ENCODE measurements around the gene GNAZ. TPM values are rescaled to one million over a fixed set of nuclear protein-coding genes. Genes with fewer than 3 reads are reported as not detected.

The GNAZ gene
- total and polyA plus RNA-seq, 8 donors: 1.7 to 4.7 (median 3.9) TPM

DNA sequence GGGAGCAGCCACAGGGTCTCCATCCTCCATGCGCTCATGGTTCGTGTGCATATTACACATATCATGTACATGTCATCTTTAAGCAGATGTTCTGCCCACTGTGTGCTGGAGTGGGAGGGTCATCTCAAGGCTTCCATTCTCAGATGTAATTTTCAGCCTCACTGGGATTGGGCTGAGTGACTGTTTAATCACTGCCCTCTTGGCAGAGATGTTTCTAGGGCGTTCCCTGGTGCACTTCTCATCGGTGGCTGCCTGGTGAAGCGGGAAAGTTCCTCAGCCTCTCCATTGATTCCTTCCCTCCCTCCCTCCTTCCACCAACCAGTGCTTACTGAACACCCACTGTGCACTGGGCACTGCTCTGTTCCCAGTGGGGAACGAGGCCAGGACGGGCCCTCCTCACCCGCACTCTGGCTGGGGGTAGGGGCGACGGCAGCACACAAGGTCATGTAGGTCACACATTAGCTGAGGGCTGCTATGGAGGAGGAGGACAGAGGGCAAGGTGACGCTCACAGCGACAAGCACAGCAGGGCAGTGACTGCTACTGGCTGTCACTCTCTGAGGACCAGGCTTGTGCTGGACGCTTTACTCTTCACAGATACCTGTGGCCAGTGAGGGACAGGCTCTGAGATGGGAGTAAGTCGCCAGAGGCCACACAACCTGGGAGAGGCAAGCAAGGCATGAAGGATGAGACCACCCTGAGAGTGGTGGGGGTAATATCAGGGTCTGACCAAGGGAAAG, 22.9 kb downstream of the GNAZ start:
- Histone ChIP-seq H3K9me3 (no peaks in the 10 kb centered on the region), H3K36me3 (no peaks in the 10 kb centered on the region), H3K27ac (no peak overlapping the region), H3K27me3 (no peaks in the 10 kb centered on the region), H3K4me1 (peaks cover 0 to under 1% of the 10 kb centered on the region in 2 donors), H3K4me3 (no peak overlapping the region)
- intact Hi-C loops (cut with DNase I): no loop called here
- no peak for ATAC-seq
- TF ChIP-seq, protein P1, sequence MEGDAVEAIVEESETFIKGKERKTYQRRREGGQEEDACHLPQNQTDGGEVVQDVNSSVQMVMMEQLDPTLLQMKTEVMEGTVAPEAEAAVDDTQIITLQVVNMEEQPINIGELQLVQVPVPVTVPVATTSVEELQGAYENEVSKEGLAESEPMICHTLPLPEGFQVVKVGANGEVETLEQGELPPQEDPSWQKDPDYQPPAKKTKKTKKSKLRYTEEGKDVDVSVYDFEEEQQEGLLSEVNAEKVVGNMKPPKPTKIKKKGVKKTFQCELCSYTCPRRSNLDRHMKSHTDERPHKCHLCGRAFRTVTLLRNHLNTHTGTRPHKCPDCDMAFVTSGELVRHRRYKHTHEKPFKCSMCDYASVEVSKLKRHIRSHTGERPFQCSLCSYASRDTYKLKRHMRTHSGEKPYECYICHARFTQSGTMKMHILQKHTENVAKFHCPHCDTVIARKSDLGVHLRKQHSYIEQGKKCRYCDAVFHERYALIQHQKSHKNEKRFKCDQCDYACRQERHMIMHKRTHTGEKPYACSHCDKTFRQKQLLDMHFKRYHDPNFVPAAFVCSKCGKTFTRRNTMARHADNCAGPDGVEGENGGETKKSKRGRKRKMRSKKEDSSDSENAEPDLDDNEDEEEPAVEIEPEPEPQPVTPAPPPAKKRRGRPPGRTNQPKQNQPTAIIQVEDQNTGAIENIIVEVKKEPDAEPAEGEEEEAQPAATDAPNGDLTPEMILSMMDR (IDR thresholded peaks at IDR 0.05): no peak
- DNase-seq: no peak

DNA sequence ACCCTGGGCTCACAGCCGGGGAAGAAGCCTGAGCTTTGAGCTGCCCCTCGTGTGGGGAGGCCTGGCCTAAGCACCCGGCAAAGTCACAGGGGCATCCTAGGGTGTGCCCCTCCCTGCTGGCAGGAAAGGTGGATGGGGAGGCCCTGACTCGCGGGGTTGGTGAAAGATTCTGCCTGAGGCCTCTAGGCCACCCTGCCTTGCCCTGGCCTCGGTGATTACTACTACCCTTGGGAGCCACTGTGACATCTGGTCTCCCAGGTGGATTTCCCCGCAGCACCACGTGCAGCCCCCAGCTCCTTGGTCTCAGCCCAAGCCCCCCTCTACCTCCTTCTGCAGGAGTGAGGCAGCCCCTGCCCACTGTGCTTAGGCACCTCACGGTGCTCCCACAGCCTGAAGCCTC, 23.9 kb downstream of the GNAZ start:
- TF ChIP-seq, protein P1 (IDR thresholded peaks at IDR 0.05): no peak
- no peaks in the 10 kb centered on the region for H3K9me3 ChIP-seq
- no peak overlapping the region for H3K4me3 ChIP-seq
- H3K4me1 ChIP-seq: peaks cover 0 to 11% of the 10 kb centered on the region in 2 donors
- H3K36me3 ChIP-seq: no peaks in the 10 kb centered on the region
- DNase-seq (no peak), ATAC-seq (no peak)
- no peaks in the 10 kb centered on the region for H3K27me3 ChIP-seq
- H3K27ac ChIP-seq: no peak overlapping the region
- intact Hi-C loops (cut with DNase I): no loop called here

DNA sequence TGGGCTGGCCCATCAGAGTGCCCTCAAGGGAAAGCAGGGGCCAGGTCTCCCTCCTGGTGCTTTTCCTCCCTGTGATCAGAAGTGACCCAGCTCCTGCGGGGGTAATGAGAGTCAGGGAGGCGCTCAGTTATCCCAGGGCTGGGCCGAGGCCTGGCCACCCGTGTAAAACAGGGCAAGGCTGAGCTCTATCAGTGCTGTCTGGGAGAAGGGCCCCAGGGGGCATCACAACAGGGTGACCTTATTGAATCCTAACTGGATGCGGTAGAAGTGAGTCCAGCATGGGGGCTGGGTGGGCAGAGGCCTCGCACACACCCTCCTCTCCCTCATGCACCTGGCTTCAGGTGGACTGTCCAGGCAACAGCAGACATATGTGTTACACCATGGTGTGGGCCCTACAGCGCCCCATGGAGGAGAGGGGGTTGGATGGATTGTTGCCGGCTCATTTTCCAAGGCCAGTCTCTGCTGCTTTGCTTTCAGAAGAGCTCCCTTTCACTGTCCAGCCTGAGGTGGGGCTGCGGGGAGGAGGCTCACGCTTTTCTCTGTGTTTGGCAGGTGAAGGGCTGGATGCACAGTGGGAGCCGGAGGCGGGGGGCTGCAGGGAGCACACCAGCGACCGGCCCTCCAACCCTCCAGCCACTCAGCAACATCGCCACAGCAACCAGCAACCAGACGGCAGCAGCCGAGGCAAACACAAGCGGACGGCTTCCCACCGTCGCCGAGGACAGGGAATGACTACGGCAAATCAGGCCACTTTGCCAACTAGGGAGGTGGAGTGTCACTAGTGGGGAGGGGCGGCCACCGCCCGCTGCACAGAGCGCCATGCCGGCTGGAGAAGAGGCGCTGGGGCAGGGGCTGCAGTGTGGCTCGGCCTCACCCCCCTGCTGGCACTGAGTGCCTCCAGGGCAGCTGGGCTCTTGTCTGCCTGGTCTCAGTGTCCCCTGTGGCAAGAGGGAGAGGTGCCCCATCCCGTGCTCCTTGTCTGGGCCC, 24.7 kb downstream of the GNAZ start:
- Histone ChIP-seq H3K27ac (no peak overlapping the region), H3K27me3 (no peaks in the 10 kb centered on the region), H3K4me1 (peaks cover 0 to 11% of the 10 kb centered on the region in 2 donors), H3K36me3 (no peaks in the 10 kb centered on the region), H3K4me3 (no peak overlapping the region), H3K9me3 (no peaks in the 10 kb centered on the region)
- TF ChIP-seq, protein P1 (IDR thresholded peaks at IDR 0.05): no peak
- ATAC-seq (no peak), DNase-seq (no peak)
- intact Hi-C loops (cut with DNase I): no loop called here

DNA sequence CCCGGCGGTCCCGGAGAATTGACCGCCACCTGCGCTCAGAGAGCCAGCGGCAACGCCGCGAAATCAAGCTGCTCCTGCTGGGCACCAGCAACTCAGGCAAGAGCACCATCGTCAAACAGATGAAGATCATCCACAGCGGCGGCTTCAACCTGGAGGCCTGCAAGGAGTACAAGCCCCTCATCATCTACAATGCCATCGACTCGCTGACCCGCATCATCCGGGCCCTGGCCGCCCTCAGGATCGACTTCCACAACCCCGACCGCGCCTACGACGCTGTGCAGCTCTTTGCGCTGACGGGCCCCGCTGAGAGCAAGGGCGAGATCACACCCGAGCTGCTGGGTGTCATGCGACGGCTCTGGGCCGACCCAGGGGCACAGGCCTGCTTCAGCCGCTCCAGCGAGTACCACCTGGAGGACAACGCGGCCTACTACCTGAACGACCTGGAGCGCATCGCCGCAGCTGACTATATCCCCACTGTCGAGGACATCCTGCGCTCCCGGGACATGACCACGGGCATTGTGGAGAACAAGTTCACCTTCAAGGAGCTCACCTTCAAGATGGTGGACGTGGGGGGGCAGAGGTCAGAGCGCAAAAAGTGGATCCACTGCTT, 25.5 kb downstream of the GNAZ start:
- DNase-seq (no peak), ATAC-seq (no peak)
- Histone ChIP-seq H3K4me3 (no peak overlapping the region), H3K4me1 (peaks cover 0 to 11% of the 10 kb centered on the region in 2 donors), H3K9me3 (no peaks in the 10 kb centered on the region), H3K27ac (no peak overlapping the region), H3K27me3 (no peaks in the 10 kb centered on the region), H3K36me3 (no peaks in the 10 kb centered on the region)
- TF ChIP-seq, protein P1 (IDR thresholded peaks at IDR 0.05): no peak
- intact Hi-C loops (cut with DNase I): no loop called here
